GM19452 (cell line): ENCODE data around the gene MED13.
"Not testable (repeated sequence)": the region's sequence is repeated elsewhere in the genome, so short reads cannot be mapped to it uniquely, and the experiment has no call there.

ENCODE experiments used
- ATAC-seq: cut with Tn5 transposase; IDR thresholded peaks from one replicate; pipeline ENCODE4 v1.9.1; 2021; ENCODE audit not compliant: unreplicated experiment

Gene MED13

GRCh38 chr17:62057696-62058095, 7.4 kb downstream of the MED13 start:
- no peak for ATAC-seq

GRCh38 chr17:62052765-62053338, 12.2 kb downstream of the MED13 start:
- no peak for ATAC-seq

GRCh38 chr17:62051053-62051452, 14.0 kb downstream of the MED13 start:
- ATAC-seq, result no peak

- no peak for ATAC-seq
Observed at GRCh38 chr17:62049299-62049698, 15.8 kb downstream of the MED13 start.

- ATAC-seq, result no peak
Observed at GRCh38 chr17:62048262-62048661, 16.8 kb downstream of the MED13 start.

GRCh38 chr17:62045517-62045916, 19.6 kb downstream of the MED13 start:
- no peak for ATAC-seq

GRCh38 chr17:62045109-62045508, 20.0 kb downstream of the MED13 start:
- ATAC-seq, result no peak

GRCh38 chr17:62043602-62044001, 21.5 kb downstream of the MED13 start:
- no peak for ATAC-seq

GRCh38 chr17:62043140-62043539, 21.9 kb downstream of the MED13 start:
- no peak for ATAC-seq

- no peak for ATAC-seq
Observed at GRCh38 chr17:62038248-62038647, 26.8 kb downstream of the MED13 start.

GRCh38 chr17:62033317-62033716, 31.8 kb downstream of the MED13 start:
- no peak for ATAC-seq

GRCh38 chr17:62032480-62032879, 32.6 kb downstream of the MED13 start:
- no peak for ATAC-seq

GRCh38 chr17:62030264-62030663, 34.8 kb downstream of the MED13 start:
- no peak for ATAC-seq

- no peak for ATAC-seq
Observed at GRCh38 chr17:62024866-62025265, 40.2 kb downstream of the MED13 start.

- ATAC-seq, result no peak
Observed at GRCh38 chr17:62017912-62018311, 47.2 kb downstream of the MED13 start.

GRCh38 chr17:62017496-62017895, 47.6 kb downstream of the MED13 start:
- no peak for ATAC-seq

- ATAC-seq, result no peak
Observed at GRCh38 chr17:62014526-62014925, 50.6 kb downstream of the MED13 start.

GRCh38 chr17:62009220-62009619, 55.9 kb downstream of the MED13 start:
- ATAC-seq, result no peak

- no peak for ATAC-seq
Observed at GRCh38 chr17:62008294-62008693, 56.8 kb downstream of the MED13 start.

GRCh38 chr17:62004388-62004787, 60.7 kb downstream of the MED13 start:
- ATAC-seq, result no peak

GRCh38 chr17:62003141-62003540, 61.9 kb downstream of the MED13 start:
- ATAC-seq, result not testable (repeated sequence)

GRCh38 chr17:62001105-62001504, 64.0 kb downstream of the MED13 start:
- no peak for ATAC-seq

GRCh38 chr17:62000186-62000585, 64.9 kb downstream of the MED13 start:
- no peak for ATAC-seq
